Mesenteric fat pad (tissue), 1 donor: ENCODE measurements around the gene HCRTR2. TPM values are rescaled to one million over a fixed set of nuclear protein-coding genes. Genes with fewer than 3 reads are reported as not detected.

Experiments
- DNase-seq: peaks from one replicate; pipeline ENCODE4 v3.0.0-alpha.2; 2020; ENCODE audit warnings: low spot score
- total RNA-seq: library from RNA; stranded (reverse); fragmentation: NEBNext Ultra II Directional; extraction: Animal tissue kit (Norgen Biotek cat#: 25700); gene quantifications from one replicate; pipeline ENCODE4 v1.2.1, GENCODE V29; 2021
- donor health status: DM: yes; HTN: yes; CAD: no.

HCRTR2 gene
- total RNA-seq, 1 donor from 2014 or later: not detected

DNA sequence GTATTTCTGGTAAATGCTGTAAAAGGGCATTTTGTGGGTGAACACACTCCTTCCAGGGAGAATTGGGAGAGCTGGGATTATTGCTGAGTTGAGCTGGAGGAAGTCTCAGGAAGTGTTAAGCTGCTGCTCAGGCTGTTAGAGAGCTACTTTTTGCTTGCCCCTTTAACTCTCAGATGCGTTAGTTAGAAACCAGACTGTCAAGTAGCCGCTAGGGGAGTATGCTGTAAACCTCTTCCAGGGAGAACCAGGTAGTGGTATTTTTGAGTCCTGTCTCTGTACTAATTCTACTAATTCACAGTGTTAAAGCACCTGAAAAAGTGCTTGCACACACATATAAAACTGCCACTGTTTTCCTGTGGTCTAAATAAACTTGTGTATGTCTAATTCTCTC lies 146.4 kb downstream of the HCRTR2 start:
- no peak for DNase-seq

- no peak for DNase-seq
Observed at GRCh38 chr6:55327169-55327568, 152.9 kb downstream of the HCRTR2 start, which contains the start of gene GFRAL. Gene GFRAL (plus strand): TSS chr6:55327469. CDS start chr6:55327555, 86 bp downstream.

Other genes starting within 250 kb of the HCRTR2 start
- gene GFRAL, start 153.0 kb downstream of the HCRTR2 start, total RNA-seq: not detected